ENCODE data around the gene ZSCAN30.
"Not testable (repeated sequence)": the region's sequence is repeated elsewhere in the genome, so short reads cannot be mapped to it uniquely, and the experiment has no call there.

The ZSCAN30 gene

GRCh38 chr18:35227254-35227653 lies 62.8 kb downstream of the ZSCAN30 start:
- no peak for DNase-seq

GRCh38 chr18:35223797-35224196 lies 66.2 kb downstream of the ZSCAN30 start:
- DNase-seq: no peak

- no peak for DNase-seq
These were observed 69.6 kb downstream of the ZSCAN30 start for GRCh38 chr18:35220424-35220823.

DNA sequence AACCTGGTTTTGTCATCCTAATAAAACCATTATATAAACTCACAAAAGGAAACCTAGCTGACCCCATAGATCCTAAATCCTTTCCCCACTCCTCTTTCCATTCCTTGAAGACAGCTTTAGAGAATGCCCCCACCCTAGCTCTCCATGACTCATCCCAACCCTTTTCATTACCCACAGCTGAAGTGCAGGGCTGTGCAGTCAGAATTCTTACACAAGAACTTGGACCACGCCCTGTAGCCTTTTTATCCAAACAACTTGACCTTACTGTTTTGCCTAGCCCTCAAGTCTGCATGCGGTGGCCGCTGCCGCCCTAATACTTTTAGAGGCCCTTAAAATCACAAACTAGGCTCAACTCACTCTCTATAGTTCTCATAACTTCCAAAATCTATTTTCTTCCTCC lies 70.7 kb downstream of the ZSCAN30 start:
- not testable (repeated sequence) for DNase-seq

DNA sequence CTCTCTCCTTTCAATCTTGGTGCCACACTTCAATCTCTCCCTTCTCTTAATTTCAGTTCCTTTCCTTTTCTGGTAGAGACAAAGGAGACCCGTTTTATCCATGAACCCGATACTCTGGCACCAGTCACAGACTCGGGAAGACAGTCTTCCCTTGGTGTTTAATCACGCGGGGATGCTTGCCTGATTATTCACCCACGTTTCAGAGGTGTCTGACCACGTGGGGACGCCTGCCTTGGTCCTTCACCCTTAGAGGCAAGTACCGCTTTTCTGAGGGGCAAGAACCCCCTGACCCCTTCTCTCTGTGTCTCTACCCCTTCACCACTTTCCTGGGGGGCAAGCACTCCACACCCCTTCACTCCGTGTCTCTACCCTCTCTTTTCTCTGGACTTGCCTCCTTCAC lies 73.4 kb downstream of the ZSCAN30 start:
- not testable (repeated sequence) for DNase-seq

DNA sequence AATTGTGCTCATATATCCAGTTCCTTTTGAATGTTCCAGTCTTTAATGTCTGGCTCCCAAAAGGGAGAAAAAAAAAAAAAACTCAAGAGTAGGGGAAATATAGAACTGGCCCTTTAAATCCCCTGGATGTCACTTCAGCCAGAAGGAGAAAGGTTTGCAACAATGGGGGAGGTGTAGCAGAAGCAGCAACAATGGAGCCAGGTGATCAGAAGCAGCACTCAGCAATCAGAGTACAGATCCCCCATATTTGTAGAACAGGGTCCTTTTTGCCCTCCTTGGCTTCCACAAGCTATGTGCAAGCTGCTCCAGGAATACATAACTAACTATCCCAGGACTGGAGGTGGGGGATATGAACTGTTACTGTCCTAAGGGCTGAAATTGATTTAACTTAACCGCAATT lies 75.0 kb downstream of the ZSCAN30 start:
- DNase-seq: no peak

- not testable (repeated sequence) for DNase-seq
These were observed 84.1 kb downstream of the ZSCAN30 start for GRCh38 chr18:35205746-35206458.

DNA sequence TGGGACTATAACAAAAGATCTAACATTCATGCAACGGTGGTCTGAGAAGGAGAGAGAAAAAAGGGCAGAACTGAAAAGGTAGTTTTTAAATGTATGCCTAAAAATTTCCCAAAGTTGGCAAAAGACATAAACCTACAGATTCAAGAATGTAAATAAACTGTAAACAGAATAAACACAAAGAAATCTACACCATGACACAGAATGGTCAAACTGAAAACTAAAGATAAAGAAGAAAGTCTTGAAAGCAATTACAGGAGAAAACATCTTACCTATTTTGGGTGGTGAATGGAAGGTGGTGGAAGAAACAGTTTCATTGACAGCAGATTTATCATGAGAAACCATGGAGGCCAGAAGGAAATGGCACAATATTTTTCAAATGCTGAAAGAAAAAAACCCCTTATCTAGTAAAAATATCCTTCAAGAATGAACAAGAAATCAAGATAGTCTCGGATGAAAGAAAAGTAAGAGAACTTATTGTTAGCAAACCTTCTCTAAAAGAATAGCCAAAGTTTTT lies 84.8 kb downstream of the ZSCAN30 start:
- no peak for DNase-seq

- no peak for DNase-seq
These were observed 87.0 kb downstream of the ZSCAN30 start for GRCh38 chr18:35203067-35203466.

DNA sequence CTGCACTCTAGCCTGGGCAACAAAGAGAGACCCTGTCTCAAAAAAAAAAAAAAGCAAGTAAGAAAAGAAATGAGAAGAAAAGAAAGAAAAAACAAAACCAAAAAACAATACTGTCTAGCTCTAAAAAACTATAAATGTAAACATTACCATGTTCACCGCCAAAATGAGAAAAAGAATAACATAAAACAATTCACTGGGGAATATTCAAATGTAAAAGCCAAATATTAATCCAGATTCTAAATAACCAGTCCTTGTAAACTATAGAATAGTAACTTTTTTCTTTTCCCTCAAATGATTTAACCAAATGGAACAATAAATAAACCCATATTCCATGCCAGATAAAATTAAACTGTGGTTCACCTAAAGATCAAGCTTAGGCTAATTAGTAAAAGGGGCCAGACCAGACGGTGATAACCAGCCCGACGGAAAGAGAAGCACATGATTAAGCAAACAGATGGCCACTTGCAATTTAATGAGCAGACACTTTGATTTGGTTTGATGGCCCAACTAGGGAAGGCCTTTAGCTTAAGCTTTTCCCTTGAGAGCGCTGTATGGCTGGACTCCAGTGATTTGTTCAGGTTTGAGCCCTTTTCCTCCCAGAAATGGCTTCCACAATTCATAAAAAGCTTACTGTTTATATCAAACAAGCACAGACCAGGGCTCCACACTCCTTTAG lies 88.6 kb downstream of the ZSCAN30 start:
- no peak for DNase-seq
